GM19035 (cell line): Measurements from ENCODE around the gene CREB3L2.
"Not testable (repeated sequence)": the region's sequence is repeated elsewhere in the genome, so short reads cannot be mapped to it uniquely, and the experiment has no call there.

Experiments used
- ATAC-seq: cut with Tn5 transposase; IDR thresholded peaks from one replicate; pipeline ENCODE4 v1.9.1; 2021; ENCODE audit not compliant: unreplicated experiment

The CREB3L2 gene

DNA sequence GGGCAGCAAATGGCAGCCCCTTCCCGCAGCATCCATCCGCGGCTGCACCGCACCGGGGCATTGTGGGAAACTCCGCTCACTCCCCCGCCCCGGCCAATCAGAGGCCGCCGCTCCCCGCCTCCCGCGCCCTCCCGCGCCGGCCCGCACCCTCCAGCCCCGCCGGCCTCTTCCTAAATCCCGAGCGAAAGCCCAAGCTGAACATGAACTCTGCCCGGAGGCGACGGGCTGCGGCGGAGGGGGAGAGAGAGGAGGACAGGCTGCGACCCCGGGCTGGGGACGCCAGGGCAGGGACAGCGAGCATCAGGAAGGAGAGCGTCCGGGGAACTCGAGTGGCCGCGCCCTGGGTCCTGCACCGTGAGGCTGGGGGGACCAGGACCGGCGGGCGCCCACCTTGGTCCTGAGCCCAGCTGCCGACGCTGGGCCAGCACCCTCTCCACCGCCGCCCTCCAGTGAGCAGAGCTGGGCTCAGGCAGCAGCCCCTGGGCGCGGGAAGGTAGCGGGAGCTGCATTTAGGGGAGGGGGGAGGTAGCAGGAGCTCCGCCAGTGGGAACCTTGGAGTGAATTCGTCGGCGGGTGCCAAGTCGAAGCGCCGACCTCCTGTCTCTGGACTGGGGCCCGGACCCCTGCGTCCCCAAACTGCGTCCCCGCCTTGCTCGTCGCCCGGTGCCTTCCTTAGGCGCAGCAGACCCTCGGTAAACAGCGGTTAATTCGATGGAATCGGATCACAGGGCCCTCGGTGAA is 154.9 kb downstream of the CREB3L2 start, which contains the start of gene DGKI:
TSS of gene DGKI (minus strand) at position 148 of the 741 bp plus-strand sequence.
- peak; percentile 48 for ATAC-seq

DNA sequence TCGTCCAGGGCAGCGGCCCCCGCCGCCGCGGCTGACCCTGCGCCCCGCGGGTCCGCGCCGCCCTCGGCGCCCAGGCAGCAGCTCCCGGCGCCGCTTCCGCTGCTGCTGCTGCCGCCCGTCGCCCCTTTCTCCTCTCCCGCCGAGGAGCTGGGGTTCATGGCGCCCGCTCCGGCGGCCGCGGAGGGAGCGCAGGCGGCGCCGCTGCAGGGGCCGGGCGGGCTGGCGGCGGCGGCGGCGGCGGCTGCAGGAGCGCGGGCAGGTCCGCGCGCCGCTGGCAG is 155.4 kb downstream of the CREB3L2 start:
- ATAC-seq = peak; percentile 46

DNA sequence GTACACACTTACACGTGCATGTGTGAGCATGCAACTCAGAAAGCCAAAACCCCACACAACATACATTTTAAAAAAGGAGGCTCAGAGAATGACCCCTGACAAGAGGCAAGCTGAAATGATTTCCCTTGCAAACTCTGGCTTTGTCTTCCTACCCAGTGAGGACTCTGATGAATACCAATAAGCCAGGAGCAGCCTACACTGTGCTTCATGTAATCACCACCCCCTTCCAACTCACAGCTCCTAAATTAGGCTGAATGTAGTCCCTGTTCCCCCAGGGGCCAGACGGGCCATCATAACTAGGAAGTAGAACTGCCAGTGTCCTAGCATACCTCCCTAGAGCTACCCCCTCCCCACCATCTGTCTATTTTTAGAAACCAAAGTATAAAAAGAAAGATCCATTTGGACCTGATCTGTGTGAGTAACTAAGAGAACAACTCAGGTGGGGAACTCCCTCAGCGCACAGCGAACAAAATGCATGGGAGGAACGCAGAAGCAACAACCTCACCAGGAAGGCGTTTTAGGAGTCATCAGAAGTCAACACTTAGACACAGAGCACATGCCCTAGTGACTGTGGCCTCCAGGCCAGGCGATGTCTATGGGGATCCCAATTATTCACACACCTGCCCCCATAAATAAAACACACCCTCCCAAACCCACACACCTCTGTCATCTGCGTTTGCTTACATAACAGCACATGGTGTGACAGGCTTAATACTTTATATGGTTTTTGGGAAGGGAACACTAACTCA is 157.0 kb downstream of the CREB3L2 start:
- no peak for ATAC-seq

DNA sequence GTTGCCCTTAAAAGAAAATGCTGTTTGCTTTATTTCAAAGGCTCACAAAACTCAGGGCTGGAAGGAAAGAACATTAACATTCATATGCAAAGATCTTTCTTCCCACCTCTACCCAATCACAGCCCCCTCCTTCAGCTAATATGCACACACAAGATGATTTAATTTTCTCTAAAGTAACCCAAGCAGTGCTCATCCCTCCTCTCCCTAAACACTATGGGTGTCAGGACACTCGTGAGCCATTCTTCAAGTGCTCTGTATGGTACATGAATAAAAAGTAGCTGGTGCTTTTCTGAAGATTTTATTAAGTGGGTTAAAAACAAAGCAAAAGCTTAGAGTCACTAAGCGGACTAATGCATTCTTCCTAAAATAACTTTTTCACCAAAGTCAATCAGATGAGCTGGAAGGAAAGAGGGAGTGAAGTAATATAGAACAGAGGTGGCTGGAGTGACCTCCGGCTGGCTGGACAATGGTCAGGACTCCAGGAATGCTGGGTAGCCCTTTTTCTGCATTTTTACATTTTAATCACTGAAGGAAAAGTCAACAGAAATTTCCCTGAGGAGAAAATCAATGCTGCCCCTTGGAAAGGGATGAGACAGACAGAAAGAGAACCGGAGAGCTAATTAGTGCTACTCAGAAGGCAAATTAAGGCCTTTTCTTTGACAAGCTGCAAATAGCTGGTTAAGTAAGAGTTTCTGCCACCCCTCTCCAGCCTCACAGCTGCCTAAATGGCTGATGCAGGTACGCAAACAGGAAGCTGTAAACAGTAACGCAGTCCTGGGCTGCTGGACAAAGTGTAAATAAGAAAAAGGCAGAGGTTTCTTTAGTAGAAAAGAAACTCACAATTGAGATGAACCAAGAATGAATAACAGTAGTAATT is 161.7 kb downstream of the CREB3L2 start:
- no peak for ATAC-seq

DNA sequence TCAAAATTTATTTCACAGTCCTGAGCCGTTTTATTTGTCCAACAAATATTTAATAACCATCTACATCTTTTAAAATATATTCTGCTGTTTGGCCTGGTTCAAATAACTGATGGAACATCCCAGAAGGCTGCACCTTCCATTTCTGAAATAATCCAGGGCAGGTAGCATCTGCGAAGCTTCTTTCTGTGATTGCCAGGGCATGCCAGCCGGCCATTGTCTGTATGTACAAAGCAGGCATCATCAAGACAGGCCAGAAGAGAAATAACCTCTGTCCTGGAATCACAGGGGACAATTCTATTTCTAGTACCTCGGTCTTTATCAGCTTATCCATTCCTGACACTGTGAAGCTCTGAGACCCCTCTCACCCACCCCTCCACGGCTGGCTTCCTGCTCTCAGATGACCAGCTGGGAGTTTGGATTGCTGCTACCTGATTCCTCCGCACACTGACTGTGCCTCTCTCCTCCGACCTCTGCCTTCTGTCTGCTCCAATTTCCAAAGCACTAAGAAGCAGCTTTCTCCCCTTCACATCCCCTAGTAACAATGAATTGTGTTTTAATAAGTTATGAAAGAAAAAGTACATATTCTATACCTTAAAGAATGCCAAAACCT is 163.1 kb downstream of the CREB3L2 start:
- ATAC-seq = no peak

DNA sequence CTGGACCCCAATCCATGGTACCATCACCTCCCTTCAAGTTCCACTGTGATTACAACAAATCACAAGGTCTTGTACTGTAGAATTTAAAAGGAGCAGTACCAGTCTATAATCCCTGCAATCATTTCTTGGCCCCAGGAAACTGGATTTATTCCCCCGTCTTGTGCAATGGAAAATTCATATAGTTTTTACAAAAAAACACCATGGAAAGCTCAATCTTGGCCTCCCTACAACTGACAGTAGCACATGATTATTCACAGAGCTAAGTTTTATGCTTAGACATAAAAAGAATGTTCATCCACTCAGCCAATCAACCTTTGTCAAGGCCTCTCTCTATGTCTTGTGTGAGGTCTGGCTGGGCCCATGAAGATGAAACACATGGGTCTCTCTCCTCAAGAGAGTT is 165.3 kb downstream of the CREB3L2 start:
- ATAC-seq = no peak

DNA sequence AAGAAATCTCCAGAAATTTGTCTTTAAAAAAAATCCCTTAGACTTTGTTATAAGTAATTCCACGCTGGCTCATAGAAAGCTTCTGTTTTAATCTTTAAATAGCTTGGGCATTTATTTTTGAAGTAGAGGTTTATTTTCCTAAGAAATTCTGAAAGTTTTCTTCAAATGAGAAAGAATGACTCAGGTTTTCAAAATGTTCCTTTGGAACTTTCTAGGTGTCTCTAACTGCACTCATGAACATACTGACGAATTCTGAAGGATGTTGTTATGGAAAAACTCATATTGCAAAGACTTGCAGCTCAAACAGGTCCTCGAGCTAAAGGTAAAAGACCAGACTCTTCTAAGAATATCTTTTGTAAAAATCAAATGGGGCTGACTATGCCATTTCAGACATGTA is 165.8 kb downstream of the CREB3L2 start:
- ATAC-seq = no peak

DNA sequence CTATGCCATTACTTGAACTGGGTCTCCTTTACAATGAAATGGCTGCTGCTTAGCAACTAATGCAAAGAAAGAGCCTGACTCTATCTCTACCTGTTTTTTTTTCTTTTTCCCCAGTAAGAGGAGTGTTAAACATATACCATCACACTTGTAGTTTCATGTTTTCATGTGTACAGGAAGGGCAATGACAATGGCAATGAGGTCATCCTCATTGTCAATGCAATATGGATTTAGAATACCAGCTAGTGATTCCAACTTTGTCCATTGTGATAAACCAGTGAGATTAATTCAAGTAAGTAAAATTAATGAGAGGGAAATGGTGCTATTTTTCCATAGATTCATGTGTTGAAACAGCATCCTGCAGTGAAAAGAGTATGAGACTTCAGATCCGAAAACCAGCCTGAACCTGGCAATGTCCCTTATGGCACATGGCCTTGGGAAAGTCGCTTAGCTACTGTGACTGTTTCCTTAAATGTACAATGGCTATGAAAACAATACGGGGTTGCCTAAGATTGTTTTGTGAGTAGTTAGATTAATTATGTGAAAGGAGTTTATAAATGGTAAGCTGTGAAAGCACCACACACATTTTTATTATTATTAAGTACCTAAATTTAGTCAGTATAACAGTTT is 166.3 kb downstream of the CREB3L2 start:
- no peak for ATAC-seq

DNA sequence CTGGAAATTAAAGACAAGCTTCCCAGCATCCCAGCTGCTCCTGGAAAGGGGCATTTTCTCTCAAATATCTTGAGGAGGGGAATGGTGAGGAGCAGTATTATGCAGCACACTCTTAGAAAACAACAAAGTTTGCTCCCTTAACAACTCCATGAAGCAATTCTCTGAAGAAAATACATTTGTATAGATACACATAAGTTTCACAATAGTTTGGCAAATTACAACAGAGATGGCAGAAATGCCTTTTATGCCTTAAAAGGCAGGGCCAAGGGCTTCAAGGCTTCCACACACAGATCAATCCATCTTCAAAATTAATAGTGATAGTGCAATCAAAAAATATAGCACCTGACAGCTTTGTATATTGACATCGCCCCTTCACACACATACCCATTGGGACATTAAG is 167.3 kb downstream of the CREB3L2 start:
- ATAC-seq = no peak

DNA sequence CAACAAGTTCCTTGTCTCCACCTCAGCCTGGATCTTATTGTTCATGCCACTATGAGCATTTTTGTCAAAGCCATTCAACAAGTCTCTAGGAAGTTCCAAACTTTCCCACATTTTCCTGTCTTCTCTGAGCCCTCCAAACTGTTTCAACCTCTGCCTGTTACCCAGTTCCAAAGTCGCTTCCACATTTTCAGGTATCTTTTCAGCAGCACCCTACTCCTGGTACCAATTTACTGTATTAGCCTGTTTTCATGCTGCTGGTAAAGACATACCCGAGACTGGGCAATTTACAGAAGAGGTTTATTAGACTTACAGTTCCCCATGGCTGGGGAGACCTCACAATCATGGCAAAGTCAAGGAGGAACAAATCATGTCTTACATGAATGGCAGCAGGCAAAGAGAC is 168.9 kb downstream of the CREB3L2 start:
- ATAC-seq = not testable (repeated sequence)

DNA sequence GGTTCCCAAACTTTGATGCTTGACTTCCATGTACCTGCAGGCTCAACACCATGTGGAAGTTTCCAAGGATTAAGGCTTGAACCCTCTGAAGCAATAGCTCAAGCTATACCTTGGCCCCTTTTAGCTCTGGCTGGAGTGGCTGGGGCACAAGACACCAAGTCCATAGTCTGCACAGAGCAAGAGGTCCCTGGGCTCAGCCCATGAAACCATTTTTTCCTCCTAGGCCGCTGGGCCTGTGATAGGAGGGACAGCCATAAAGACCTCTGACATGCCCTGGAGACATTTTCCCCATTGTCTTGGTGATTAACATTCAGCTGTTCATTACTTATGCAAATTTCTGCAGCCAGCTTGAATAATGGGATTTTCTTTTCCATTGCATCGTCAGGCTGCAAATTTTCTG is 169.5 kb downstream of the CREB3L2 start:
- ATAC-seq = no peak

DNA sequence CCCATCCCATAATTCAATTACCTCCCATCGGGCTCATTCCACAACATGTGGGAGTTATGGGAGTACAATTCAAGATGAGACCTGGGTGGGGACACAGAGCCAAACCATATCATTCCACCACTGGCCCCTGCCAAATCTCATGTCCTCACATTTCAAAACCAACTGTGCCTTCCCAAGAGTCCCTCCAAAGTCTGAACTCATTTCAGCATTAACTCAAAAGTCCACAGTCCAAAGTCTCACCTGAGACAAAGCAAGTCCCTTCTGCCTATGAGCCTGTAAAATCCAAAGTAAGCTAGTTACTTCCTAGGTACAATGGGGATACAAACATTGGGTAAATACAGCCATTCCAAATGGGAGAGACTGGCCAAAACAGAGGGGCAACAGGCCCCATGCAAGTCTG is 170.3 kb downstream of the CREB3L2 start:
- not testable (repeated sequence) for ATAC-seq

DNA sequence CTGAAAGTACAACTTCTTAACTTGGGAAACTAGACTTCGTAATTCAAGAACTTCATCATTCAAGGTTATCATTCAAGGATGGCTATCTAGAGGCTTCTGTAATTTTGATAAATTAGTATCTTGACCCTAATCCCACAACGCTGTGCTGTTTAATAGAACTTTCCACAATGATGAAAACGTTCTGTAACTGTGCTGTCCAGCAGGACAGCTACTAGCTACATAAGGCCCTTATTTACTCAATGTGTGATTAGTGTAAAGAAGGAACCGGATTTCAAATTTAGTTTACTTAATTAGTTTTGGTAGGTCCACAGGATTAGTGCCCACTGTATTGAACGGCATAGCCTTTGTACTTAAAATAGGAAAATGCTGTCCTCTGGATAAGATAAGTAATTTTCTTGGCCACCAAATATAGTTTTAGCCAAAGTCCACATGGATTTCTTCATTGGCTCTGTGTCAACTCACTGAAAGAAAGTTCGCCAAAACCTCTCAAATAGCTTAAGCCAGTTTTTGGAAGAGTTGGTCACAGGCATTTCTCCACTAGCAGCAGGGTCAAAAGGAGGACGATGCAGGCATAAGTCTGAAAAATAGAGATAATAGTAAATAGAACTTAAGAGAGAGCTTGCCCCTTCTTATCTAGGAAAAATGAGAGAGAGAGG is 172.4 kb downstream of the CREB3L2 start:
- ATAC-seq = no peak

DNA sequence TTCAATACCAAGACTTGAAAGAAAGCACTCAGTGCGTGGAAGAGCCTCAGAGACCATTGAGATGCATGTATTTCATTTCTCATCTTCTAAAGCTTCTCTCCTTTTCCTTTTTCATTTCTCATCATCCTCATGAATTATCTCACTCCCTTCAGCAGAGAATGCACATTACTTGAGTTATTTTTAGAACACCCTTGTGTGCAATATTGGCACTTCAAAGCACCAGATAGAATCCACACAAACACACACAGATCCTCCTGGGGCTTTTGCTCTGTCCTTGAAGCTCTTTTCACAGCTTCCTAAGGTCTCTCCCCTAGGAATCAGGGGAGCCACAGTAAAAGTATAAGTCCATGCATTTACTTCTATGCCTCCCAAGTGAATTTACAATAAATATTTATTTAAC is 173.4 kb downstream of the CREB3L2 start:
- ATAC-seq = no peak

DNA sequence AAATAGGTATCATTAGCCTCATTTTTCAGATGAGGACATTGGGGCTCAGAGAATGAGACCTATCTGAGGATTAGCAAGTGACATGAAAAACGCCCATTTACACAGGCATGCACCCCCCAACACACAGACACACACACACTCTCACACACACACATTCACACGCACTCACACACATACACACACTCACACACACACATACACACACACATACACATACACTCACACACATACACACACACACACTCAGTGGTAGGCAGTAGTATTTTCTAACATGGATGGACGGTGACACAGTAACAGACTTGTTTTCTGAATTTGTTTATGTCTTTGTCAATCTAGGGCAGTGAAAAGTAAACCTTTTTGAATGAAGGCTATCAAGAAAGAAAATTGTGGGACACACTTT is 176.4 kb downstream of the CREB3L2 start:
- ATAC-seq = no peak
